Measurements from ENCODE around the gene TSHZ2.

Gene TSHZ2

GRCh38 chr20:53116733-53117132 lies 144.6 kb downstream of the TSHZ2 start:
- no peak for TF ChIP-seq CTCF (conservative IDR thresholded peaks at IDR 0.05; ENCODE audit: low read depth, low read length)
- no peak overlapping the region for H3K4me3 ChIP-seq (ENCODE audit: low read depth, low read length)
- DNase-seq (ENCODE audit: low read depth): no peak

GRCh38 chr20:53122853-53123252 lies 150.7 kb downstream of the TSHZ2 start:
- TF ChIP-seq CTCF (conservative IDR thresholded peaks at IDR 0.05; ENCODE audit: low read depth, low read length): no peak
- no peak overlapping the region for H3K4me3 ChIP-seq (ENCODE audit: low read depth, low read length)
- no peak for DNase-seq (ENCODE audit: low read depth)

GRCh38 chr20:53124075-53124551 lies 152.0 kb downstream of the TSHZ2 start:
- no peak for DNase-seq (ENCODE audit: low read depth)
- no peak overlapping the region for H3K4me3 ChIP-seq (ENCODE audit: low read depth, low read length)
- TF ChIP-seq CTCF (conservative IDR thresholded peaks at IDR 0.05; ENCODE audit: low read depth, low read length): no peak

- no peak for DNase-seq (ENCODE audit: low read depth)
- no peak for TF ChIP-seq CTCF (conservative IDR thresholded peaks at IDR 0.05; ENCODE audit: low read depth, low read length)
- H3K4me3 ChIP-seq (ENCODE audit: low read depth, low read length): no peak overlapping the region
These were observed 152.6 kb downstream of the TSHZ2 start for GRCh38 chr20:53124803-53125202.

- no peak overlapping the region for H3K4me3 ChIP-seq (ENCODE audit: low read depth, low read length)
- DNase-seq (ENCODE audit: low read depth): no peak
- TF ChIP-seq CTCF (conservative IDR thresholded peaks at IDR 0.05; ENCODE audit: low read depth, low read length): no peak
These were observed 154.0 kb downstream of the TSHZ2 start for GRCh38 chr20:53126185-53126584.

GRCh38 chr20:53127027-53127426 lies 154.9 kb downstream of the TSHZ2 start:
- no peak overlapping the region for H3K4me3 ChIP-seq (ENCODE audit: low read depth, low read length)
- DNase-seq (ENCODE audit: low read depth): no peak
- no peak for TF ChIP-seq CTCF (conservative IDR thresholded peaks at IDR 0.05; ENCODE audit: low read depth, low read length)

- H3K4me3 ChIP-seq (ENCODE audit: low read depth, low read length): no peak overlapping the region
- DNase-seq (ENCODE audit: low read depth): no peak
- no peak for TF ChIP-seq CTCF (conservative IDR thresholded peaks at IDR 0.05; ENCODE audit: low read depth, low read length)
These were observed 155.8 kb downstream of the TSHZ2 start for GRCh38 chr20:53128004-53128403.
